PC-3 (cell line): ENCODE results near the gene TADA2B. TPM values are rescaled to one million over a fixed set of nuclear protein-coding genes. Genes with fewer than 3 reads are reported as not detected.

Experiments used
- ATAC-seq: fragments of 200-7000 bp; cut with Tn5 transposase; 2 replicates; pipeline ENCODE4 v1.9.1; 2020; ENCODE audit warnings: mild to moderate bottlenecking, moderate library complexity
- BruUV-seq: library from RNA; stranded (reverse); fragments of 400-500 nt; replicated peaks from 2 replicates; lab custom pipeline; 2021; lab: Mats Ljungman, UMichigan
- CTCF ChIA-PET: fragments of 300-600 bp; sonication (Branson Sonifier 250); formaldehyde crosslinking; loops from one replicate; lab custom pipeline; 2022; ENCODE audit warnings: antibody characterized with exemption; lab: Charles Lee
- POLR2A ChIA-PET: fragments of 300-600 bp; sonication (Branson Sonifier 250); formaldehyde crosslinking; loops from one replicate; lab custom pipeline; 2022; ENCODE audit warnings: antibody characterized with exemption; ENCODE audit not compliant: unreplicated experiment; lab: Charles Lee
- DNase-seq: peaks from one replicate; pipeline ENCODE4 v3.0.0-alpha.2; 2015
- H2AFZ ChIP-seq: fragments of 300-600 bp; sonication (generic); 2 replicates; pipeline ENCODE4 v1.6.0; 2016; ENCODE audit warnings: antibody characterized with exemption, low read length
- H3F3A ChIP-seq: fragments of 300-600 bp; sonication (generic); one replicate; pipeline ENCODE4 v1.6.0; 2017; ENCODE audit warnings: antibody characterized with exemption, low read length, control low read depth, mild to moderate bottlenecking; ENCODE audit not compliant: unreplicated experiment
- H3K27ac ChIP-seq: fragments of 300-600 bp; sonication (generic); 2 replicates; pipeline ENCODE4 v1.5.1; 2016; ENCODE audit warnings: mild to moderate bottlenecking, low read length
- H3K27me3 ChIP-seq: fragments of 300-600 bp; sonication (generic); 2 replicates; pipeline ENCODE4 v1.6.1; 2016; ENCODE audit warnings: low read length, mixed read lengths
- H3K36me3 ChIP-seq: fragments of 300-600 bp; sonication (generic); 2 replicates; pipeline ENCODE4 v1.6.1; 2016; ENCODE audit warnings: low read depth, mixed run types, low read length, mixed read lengths
- H3K4me1 ChIP-seq: fragments of 300-600 bp; sonication (generic); 2 replicates; pipeline ENCODE4 v1.5.1; 2016; ENCODE audit warnings: low read length; ENCODE audit not compliant: insufficient read depth
- H3K4me2 ChIP-seq: fragments of 300-600 bp; sonication (generic); 2 replicates; pipeline ENCODE4 v1.6.0; 2016; ENCODE audit warnings: low read length
- H3K4me3 ChIP-seq: fragments of 300-600 bp; sonication (generic); 2 replicates; pipeline ENCODE4 v1.5.1; 2016; ENCODE audit warnings: mild to moderate bottlenecking, low read length, mixed read lengths
- H3K79me2 ChIP-seq: fragments of 300-600 bp; sonication (generic); 2 replicates; pipeline ENCODE4 v1.6.1; 2017; ENCODE audit warnings: low read length, mixed read lengths
- H3K9ac ChIP-seq: fragments of 300-600 bp; sonication (generic); 2 replicates; pipeline ENCODE4 v1.6.0; 2016; ENCODE audit warnings: mild to moderate bottlenecking, low read length
- H3K9me2 ChIP-seq: fragments of 300-600 bp; sonication (generic); replicated peaks from 2 replicates; pipeline ENCODE4 v1.6.1; 2016; ENCODE audit warnings: mixed run types, low read length, mixed read lengths
- H3K9me3 ChIP-seq: fragments of 300-600 bp; sonication (generic); 2 replicates; pipeline ENCODE4 v1.6.1; 2016; ENCODE audit warnings: low read length, mixed read lengths
- H4K20me1 ChIP-seq: fragments of 300-600 bp; sonication (generic); 2 replicates; pipeline ENCODE4 v1.6.1; 2016; ENCODE audit warnings: low read length, mixed read lengths
- CTCF ChIP-seq: fragments of 300-600 bp; sonication (generic); conservative IDR thresholded peaks from 2 replicates; pipeline ENCODE4 v1.5.1; 2017; ENCODE audit warnings: antibody characterized with exemption, low read depth, mild to moderate bottlenecking, low read length
- EZH2 ChIP-seq: fragments of 300-600 bp; sonication (generic); IDR thresholded peaks from one replicate; pipeline ENCODE4 v1.6.1; 2017; ENCODE audit warnings: antibody characterized with exemption, mild to moderate bottlenecking, low read length; ENCODE audit not compliant: unreplicated experiment
- EZH2phosphoT487 ChIP-seq: fragments of 300-600 bp; sonication (generic); IDR thresholded peaks from 2 replicates; pipeline ENCODE4 v1.6.1; 2018; ENCODE audit warnings: mild to moderate bottlenecking, antibody characterized with exemption, low read length, borderline replicate concordance
- intact Hi-C: fragments of 100-400 bp; cut with micrococcal nuclease; formaldehyde crosslinking; loops from 2 replicates; pipeline ENCODE4 v1.9.0; 2023
- total RNA-seq: library from RNA; depleted of rRNA; stranded (reverse); fragments of >200 nt; gene quantifications from 2 replicates; pipeline ENCODE4 v1.2.3, GENCODE V29; 2014

The TADA2B gene
- total RNA-seq, 1 experiment from 2014 or later: 14.7 TPM

GRCh38 chr4:7016086-7016485 is 27.1 kb upstream of the TADA2B start:
- BruUV-seq: no TSS peak
- no peak overlapping the region for H3K27ac ChIP-seq
- H3K4me1 ChIP-seq: no peaks in the 10 kb centered on the region
- H3K9ac ChIP-seq: no peak overlapping the region
- no peaks in the 10 kb centered on the region for H3F3A ChIP-seq
- no peak for ATAC-seq
- H3K79me2 ChIP-seq: no peaks in the 10 kb centered on the region
- CTCF ChIA-PET: no interaction called here
- H4K20me1 ChIP-seq: no peaks in the 10 kb centered on the region
- H3K4me2 ChIP-seq: no peak overlapping the region
- no peak overlapping the region for H2AFZ ChIP-seq
- peaks cover 6% of the 10 kb centered on the region; the same call in 1 of the 2 replicates for H3K36me3 ChIP-seq
- H3K9me3 ChIP-seq: no peaks in the 10 kb centered on the region
- POLR2A ChIA-PET: no interaction called here
- H3K27me3 ChIP-seq: no peaks in the 10 kb centered on the region
- no peak overlapping the region for H3K4me3 ChIP-seq
- H3K9me2 ChIP-seq: no peaks in the 10 kb centered on the region
- no peak for DNase-seq
- TF ChIP-seq EZH2phosphoT487 (no peak), EZH2 (no peak), CTCF (no peak)
- intact Hi-C loops: no loop called here

- ChIA-PET POLR2A (no interaction called here), CTCF (no interaction called here)
- TF ChIP-seq CTCF (no peak), EZH2phosphoT487 (no peak), EZH2 (no peak)
- DNase-seq (no peak), ATAC-seq (no peak)
- Histone ChIP-seq H3K9me2 (no peaks in the 10 kb centered on the region), H3F3A (no peaks in the 10 kb centered on the region), H3K4me1 (no peaks in the 10 kb centered on the region; the same call in 1 of the 2 replicates), H3K4me3 (no peak overlapping the region), H3K27ac (no peak overlapping the region), H3K9me3 (no peaks in the 10 kb centered on the region), H4K20me1 (no peaks in the 10 kb centered on the region), H3K4me2 (no peak overlapping the region), H3K27me3 (no peaks in the 10 kb centered on the region), H3K79me2 (no peaks in the 10 kb centered on the region), H3K36me3 (peaks cover 5% of the 10 kb centered on the region; the same call in 1 of the 2 replicates), H3K9ac (no peak overlapping the region), H2AFZ (no peak overlapping the region)
- no TSS peak for BruUV-seq
- intact Hi-C loops: no loop called here
Observed at GRCh38 chr4:7016512-7016911, 26.7 kb upstream of the TADA2B start.

- ChIA-PET CTCF (no interaction called here), POLR2A (no interaction called here)
Observed at GRCh38 chr4:7017446-7018048, 25.6 kb upstream of the TADA2B start.

More at GRCh38 chr4:7017446-7018048, 25.6 kb upstream of the TADA2B start:
- H3K9me3 ChIP-seq: no peaks in the 10 kb centered on the region
- DNase-seq (no peak), ATAC-seq (no peak)
- intact Hi-C loops: no loop called here
- TF ChIP-seq CTCF (no peak), EZH2 (no peak)
- BruUV-seq: no TSS peak
- no peaks in the 10 kb centered on the region for H3F3A ChIP-seq
- no peak overlapping the region for H3K27ac ChIP-seq
- no peak overlapping the region for H3K4me3 ChIP-seq
- no peaks in the 10 kb centered on the region for H3K9me2 ChIP-seq
- no peak overlapping the region for H3K4me2 ChIP-seq
- H3K9ac ChIP-seq: no peak overlapping the region
- H3K36me3 ChIP-seq: peaks cover 5% of the 10 kb centered on the region; the same call in 1 of the 2 replicates
- no peak overlapping the region for H2AFZ ChIP-seq
- no peaks in the 10 kb centered on the region for H3K79me2 ChIP-seq
- H4K20me1 ChIP-seq: no peaks in the 10 kb centered on the region
- no peaks in the 10 kb centered on the region for H3K27me3 ChIP-seq
- H3K4me1 ChIP-seq: peaks cover 10% of the 10 kb centered on the region
